A673 (cell line): ENCODE data around the gene CA6. TPM values are rescaled to one million over a fixed set of nuclear protein-coding genes. Genes with fewer than 3 reads are reported as not detected.
"Not testable (repeated sequence)": the region's sequence is repeated elsewhere in the genome, so short reads cannot be mapped to it uniquely, and the experiment has no call there.

Source experiments
- BruUV-seq: library from RNA; stranded (reverse); fragments of 400-500 nt; replicated peaks from 2 replicates; lab custom pipeline; 2021; lab: Mats Ljungman, UMichigan
- CTCF ChIA-PET: fragments of 300-600 bp; sonication (Branson Sonifier 250); formaldehyde crosslinking; loops from one replicate; lab custom pipeline; 2022; ENCODE audit warnings: antibody characterized with exemption; lab: Charles Lee
- POLR2A ChIA-PET: fragments of 300-600 bp; sonication (Branson Sonifier 250); formaldehyde crosslinking; loops from one replicate; lab custom pipeline; 2022; ENCODE audit warnings: antibody characterized with exemption; ENCODE audit not compliant: low non-redundant PET; lab: Charles Lee
- DNase-seq: peaks from one replicate; pipeline ENCODE4 v3.0.0-alpha.2; 2015; ENCODE audit warnings: low spot score
- H3K27ac ChIP-seq: fragments of 200-600 bp; sonication (generic); 2 replicates; pipeline ENCODE4 v1.5.1; 2016; ENCODE audit warnings: mixed run types, low read depth, mild to moderate bottlenecking, mixed read lengths, antibody characterized with exemption, low read length; ENCODE audit not compliant: poor library complexity, severe bottlenecking
- H3K27me3 ChIP-seq: fragments of 200-600 bp; sonication (generic); replicated peaks from 2 replicates; pipeline ENCODE4 v1.6.1; 2017; ENCODE audit warnings: mixed run types, low read depth, mild to moderate bottlenecking, mixed read lengths, antibody characterized with exemption, low read length; ENCODE audit not compliant: insufficient read depth, poor library complexity
- H3K36me3 ChIP-seq: fragments of 200-600 bp; sonication (generic); 2 replicates; pipeline ENCODE4 v1.6.1; 2016; ENCODE audit warnings: mixed run types, mild to moderate bottlenecking, mixed read lengths, antibody characterized with exemption, low read length; ENCODE audit not compliant: insufficient read depth, poor library complexity, severe bottlenecking
- H3K4me1 ChIP-seq: fragments of 200-600 bp; sonication (generic); 2 replicates; pipeline ENCODE4 v1.6.1; 2017; ENCODE audit warnings: mixed run types, mild to moderate bottlenecking, mixed read lengths, antibody characterized with exemption, low read length; ENCODE audit not compliant: insufficient read depth, poor library complexity, severe bottlenecking
- H3K4me3 ChIP-seq: fragments of 200-600 bp; sonication (generic); 2 replicates; pipeline ENCODE4 v1.5.1; 2016; ENCODE audit warnings: low read depth, mixed run types, mild to moderate bottlenecking, mixed read lengths, low read length; ENCODE audit not compliant: poor library complexity, severe bottlenecking
- H3K9me3 ChIP-seq: fragments of 200-600 bp; sonication (generic); 2 replicates; pipeline ENCODE4 v1.6.1; 2016; ENCODE audit warnings: mixed run types, low read depth, mild to moderate bottlenecking, mixed read lengths, antibody characterized with exemption, low read length; ENCODE audit not compliant: poor library complexity, severe bottlenecking
- CTCF ChIP-seq: fragments of 300-800, 200-600 bp; sonication (generic); conservative IDR thresholded peaks from 2 replicates; pipeline ENCODE4 v1.5.1; 2017; ENCODE audit warnings: low read depth, mild to moderate bottlenecking, antibody characterized with exemption, low read length, moderate library complexity, mixed read lengths
- EZH2 ChIP-seq: fragments of 200-600 bp; sonication (generic); IDR thresholded peaks from 2 replicates; pipeline ENCODE4 v1.6.1; 2017; ENCODE audit warnings: borderline replicate concordance, low read depth, mild to moderate bottlenecking, mixed read lengths, antibody characterized with exemption, low read length; ENCODE audit not compliant: poor library complexity, severe bottlenecking
- intact Hi-C: fragments of 100-400 bp; cut with micrococcal nuclease; formaldehyde crosslinking; loops from one replicate; pipeline ENCODE4 v1.10.0; 2022; ENCODE audit not compliant: unreplicated experiment
- total RNA-seq: library from RNA; stranded (reverse); gene quantifications from 2 replicates; pipeline ENCODE4 v1.2.3, GENCODE V29; 2021

The CA6 gene
- total RNA-seq, 1 experiment from 2014 or later: not detected

- POLR2A ChIA-PET: not testable (repeated sequence)
Measured at GRCh38 chr1:9002215-9002560, 56.5 kb downstream of the CA6 start.

GRCh38 chr1:9004031-9004699 is 58.5 kb downstream of the CA6 start:
- TF ChIP-seq CTCF (no peak), EZH2 (no peak)
- ChIA-PET POLR2A (no interaction called here), CTCF (interaction anchor here (0.7 to 1.6 kb wide), 4 partner anchors 86 to 1300 kb away, joined by 3 to 38 read pairs (median 4); no protein-coding TSS in a partner anchor)
- Histone ChIP-seq H3K4me3 (no peak overlapping the region), H3K4me1 (no peaks in the 10 kb centered on the region), H3K36me3 (no peaks in the 10 kb centered on the region), H3K27ac (no peak overlapping the region), H3K27me3 (no peaks in the 10 kb centered on the region), H3K9me3 (no peaks in the 10 kb centered on the region)
- no peak for DNase-seq
- intact Hi-C loops: no loop called here
- no TSS peak for BruUV-seq

More at GRCh38 chr1:9002215-9002560, 56.5 kb downstream of the CA6 start:
- intact Hi-C loops, H3K27ac ChIP-seq, BruUV-seq, H3K36me3 ChIP-seq, CTCF ChIA-PET, H3K9me3 ChIP-seq, DNase-seq, H3K4me1 ChIP-seq, H3K4me3 ChIP-seq, H3K27me3 ChIP-seq: not testable (repeated sequence)

- DNase-seq: peak; percentile 88
- no peaks in the 10 kb centered on the region for H3K36me3 ChIP-seq
- POLR2A ChIA-PET: interaction anchor here (0.6 kb wide), 1 partner anchor 129 kb away, joined by 11 read pairs; no protein-coding TSS in a partner anchor
Measured at GRCh38 chr1:9004700-9005394, 59.2 kb downstream of the CA6 start.

More at GRCh38 chr1:9004700-9005394, 59.2 kb downstream of the CA6 start:
- intact Hi-C loops: loop anchor here (5.0 kb wide), 2 partner anchors 88 to 97 kb away; no protein-coding TSS in a partner anchor
- BruUV-seq: no TSS peak
- H3K9me3 ChIP-seq: no peaks in the 10 kb centered on the region
- CTCF ChIA-PET: interaction anchor here (0.6 to 1.6 kb wide), 23 partner anchors 10 to 1030 kb away, joined by 3 to 38 read pairs (median 5); no protein-coding TSS in a partner anchor
- no peaks in the 10 kb centered on the region for H3K27me3 ChIP-seq
- H3K27ac ChIP-seq: no peak overlapping the region
- H3K4me3 ChIP-seq: no peak overlapping the region
- TF ChIP-seq EZH2 (no peak), CTCF (peak; percentile 96)
- H3K4me1 ChIP-seq: no peaks in the 10 kb centered on the region
